ENCODE data around the gene NDUFA5.

The NDUFA5 gene

GRCh38 chr7:123557398-123558288 is at the start of gene NDUFA5:
NDUFA5 (minus strand) TSS chr7:123557818; CDS start chr7:123557795, 23 bp downstream.
- H3K27ac ChIP-seq, result peak within 1 kb of the TSS; percentile 90
- no peak for TF ChIP-seq ZFX (IDR thresholded peaks at IDR 0.05)

- no peak overlapping the region for H3K27ac ChIP-seq
- TF ChIP-seq, protein P1, sequence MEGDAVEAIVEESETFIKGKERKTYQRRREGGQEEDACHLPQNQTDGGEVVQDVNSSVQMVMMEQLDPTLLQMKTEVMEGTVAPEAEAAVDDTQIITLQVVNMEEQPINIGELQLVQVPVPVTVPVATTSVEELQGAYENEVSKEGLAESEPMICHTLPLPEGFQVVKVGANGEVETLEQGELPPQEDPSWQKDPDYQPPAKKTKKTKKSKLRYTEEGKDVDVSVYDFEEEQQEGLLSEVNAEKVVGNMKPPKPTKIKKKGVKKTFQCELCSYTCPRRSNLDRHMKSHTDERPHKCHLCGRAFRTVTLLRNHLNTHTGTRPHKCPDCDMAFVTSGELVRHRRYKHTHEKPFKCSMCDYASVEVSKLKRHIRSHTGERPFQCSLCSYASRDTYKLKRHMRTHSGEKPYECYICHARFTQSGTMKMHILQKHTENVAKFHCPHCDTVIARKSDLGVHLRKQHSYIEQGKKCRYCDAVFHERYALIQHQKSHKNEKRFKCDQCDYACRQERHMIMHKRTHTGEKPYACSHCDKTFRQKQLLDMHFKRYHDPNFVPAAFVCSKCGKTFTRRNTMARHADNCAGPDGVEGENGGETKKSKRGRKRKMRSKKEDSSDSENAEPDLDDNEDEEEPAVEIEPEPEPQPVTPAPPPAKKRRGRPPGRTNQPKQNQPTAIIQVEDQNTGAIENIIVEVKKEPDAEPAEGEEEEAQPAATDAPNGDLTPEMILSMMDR (conservative IDR thresholded peaks at IDR 0.05), result no peak
- no peak for TF ChIP-seq ZFX (IDR thresholded peaks at IDR 0.05)
Measured at GRCh38 chr7:123604739-123605138, 47.1 kb upstream of the NDUFA5 start.

DNA sequence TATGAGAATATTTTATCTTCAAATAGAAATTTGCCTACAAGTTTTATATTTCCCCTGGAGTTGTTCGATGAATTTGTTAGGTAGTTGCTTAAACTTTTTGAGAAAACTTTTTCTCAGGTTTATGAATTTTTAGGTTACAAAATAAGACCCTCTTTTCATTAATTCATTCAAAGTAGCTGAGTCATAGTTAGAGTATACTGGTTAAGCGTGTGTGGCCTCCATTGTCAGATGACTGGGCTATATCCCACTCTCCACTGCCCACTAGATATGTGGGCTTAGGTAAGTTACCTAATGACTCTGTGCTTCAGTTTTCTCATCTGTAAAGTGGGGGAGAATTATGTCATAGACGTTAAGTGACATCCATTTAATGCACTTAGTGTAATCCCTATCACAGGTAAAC is 45.0 kb upstream of the NDUFA5 start:
- TF ChIP-seq, protein P1 (conservative IDR thresholded peaks at IDR 0.05), result no peak
- TF ChIP-seq ZFX (IDR thresholded peaks at IDR 0.05), result no peak
- no peak overlapping the region for H3K27ac ChIP-seq

- TF ChIP-seq ZFX (IDR thresholded peaks at IDR 0.05), result no peak
- TF ChIP-seq, protein P1 (conservative IDR thresholded peaks at IDR 0.05), result no peak
Measured at GRCh38 chr7:123601530-123601929, 43.9 kb upstream of the NDUFA5 start, which contains the start of gene ASB15. ASB15 (plus strand) TSS chr7:123601821; CDS start chr7:123614503, 12,682 bp downstream.

GRCh38 chr7:123600876-123601275 is 43.3 kb upstream of the NDUFA5 start:
- no peak for TF ChIP-seq ZFX (IDR thresholded peaks at IDR 0.05)
- TF ChIP-seq, protein P1 (conservative IDR thresholded peaks at IDR 0.05), result no peak
- no peak overlapping the region for H3K27ac ChIP-seq

More at GRCh38 chr7:123601530-123601929, 43.9 kb upstream of the NDUFA5 start, which contains the start of gene ASB15:
- H3K27ac ChIP-seq, result no peak within 1 kb of the TSS

GRCh38 chr7:123599766-123600165 is 42.1 kb upstream of the NDUFA5 start:
- TF ChIP-seq ZFX (IDR thresholded peaks at IDR 0.05), result no peak
- TF ChIP-seq, protein P1 (conservative IDR thresholded peaks at IDR 0.05), result no peak
- no peak overlapping the region for H3K27ac ChIP-seq

- no peak for TF ChIP-seq ZFX (IDR thresholded peaks at IDR 0.05)
- TF ChIP-seq, protein P1 (conservative IDR thresholded peaks at IDR 0.05), result no peak
- H3K27ac ChIP-seq, result no peak overlapping the region
Measured at GRCh38 chr7:123598657-123599056, 41.0 kb upstream of the NDUFA5 start.
